ENCODE measurements around the gene ABCC4.

DNA sequence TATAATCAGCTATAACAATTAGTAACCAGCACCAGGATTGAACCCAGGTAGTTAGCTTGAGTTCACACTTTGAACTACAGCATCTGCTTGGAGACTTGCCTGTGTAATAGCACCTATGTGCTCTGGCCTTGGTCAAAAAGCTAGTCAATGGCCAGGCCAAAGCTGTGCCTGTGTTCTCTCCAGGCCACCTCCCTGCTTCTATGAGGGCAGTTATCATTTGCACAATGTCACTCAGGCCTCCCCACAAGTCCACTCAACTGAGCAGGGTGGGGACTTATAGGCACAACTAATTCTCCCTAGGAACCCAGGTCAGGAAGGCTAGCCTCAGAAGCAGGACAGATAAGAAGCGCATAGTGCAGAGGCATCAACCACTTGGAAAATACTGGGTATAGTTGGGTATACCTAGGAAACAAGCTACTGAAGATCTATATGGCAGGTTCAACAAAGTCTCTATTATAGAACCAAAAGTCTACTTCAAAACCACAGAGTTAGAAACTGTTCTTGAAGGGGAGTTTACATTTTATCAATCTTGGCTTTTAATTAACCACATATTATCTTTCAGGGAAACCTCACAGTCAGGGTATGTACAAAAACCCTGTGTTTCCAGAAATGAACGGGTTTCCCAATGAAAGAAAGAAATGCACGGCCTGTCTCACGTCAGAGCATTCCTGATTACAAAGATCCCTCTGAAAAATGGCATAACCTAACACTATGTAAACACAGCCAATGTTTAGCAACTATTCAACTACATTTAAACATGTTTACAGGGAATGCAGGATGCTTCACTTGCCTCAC, 140.9 kb downstream of the ABCC4 start:
- TF ChIP-seq POLR2A (IDR thresholded peaks at IDR 0.05): no peak
- TF ChIP-seq, protein P1, sequence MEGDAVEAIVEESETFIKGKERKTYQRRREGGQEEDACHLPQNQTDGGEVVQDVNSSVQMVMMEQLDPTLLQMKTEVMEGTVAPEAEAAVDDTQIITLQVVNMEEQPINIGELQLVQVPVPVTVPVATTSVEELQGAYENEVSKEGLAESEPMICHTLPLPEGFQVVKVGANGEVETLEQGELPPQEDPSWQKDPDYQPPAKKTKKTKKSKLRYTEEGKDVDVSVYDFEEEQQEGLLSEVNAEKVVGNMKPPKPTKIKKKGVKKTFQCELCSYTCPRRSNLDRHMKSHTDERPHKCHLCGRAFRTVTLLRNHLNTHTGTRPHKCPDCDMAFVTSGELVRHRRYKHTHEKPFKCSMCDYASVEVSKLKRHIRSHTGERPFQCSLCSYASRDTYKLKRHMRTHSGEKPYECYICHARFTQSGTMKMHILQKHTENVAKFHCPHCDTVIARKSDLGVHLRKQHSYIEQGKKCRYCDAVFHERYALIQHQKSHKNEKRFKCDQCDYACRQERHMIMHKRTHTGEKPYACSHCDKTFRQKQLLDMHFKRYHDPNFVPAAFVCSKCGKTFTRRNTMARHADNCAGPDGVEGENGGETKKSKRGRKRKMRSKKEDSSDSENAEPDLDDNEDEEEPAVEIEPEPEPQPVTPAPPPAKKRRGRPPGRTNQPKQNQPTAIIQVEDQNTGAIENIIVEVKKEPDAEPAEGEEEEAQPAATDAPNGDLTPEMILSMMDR (IDR thresholded peaks at IDR 0.05): no peak
